Kidney epithelial cell (primary cell): ENCODE data around the gene PDILT. TPM values are rescaled to one million over a fixed set of nuclear protein-coding genes. Genes with fewer than 3 reads are reported as not detected.

ENCODE experiments used
- DNase-seq: peaks from one replicate; pipeline ENCODE4 v3.0.0-alpha.2; 2010; ENCODE audit warnings: low read depth
- H3K27me3 ChIP-seq: 2 replicates; pipeline ENCODE4 v1.6.0; 2011; ENCODE audit warnings: low read length; ENCODE audit not compliant: control insufficient read depth, insufficient read depth
- H3K36me3 ChIP-seq: 2 replicates; pipeline ENCODE4 v1.5.1; 2011; ENCODE audit warnings: low read length; ENCODE audit not compliant: control insufficient read depth, insufficient read depth
- H3K4me3 ChIP-seq: 2 replicates; pipeline ENCODE4 v1.5.1; 2011; ENCODE audit warnings: low read depth, mild to moderate bottlenecking, control low read depth, low read length
- total RNA-seq: library from RNA; depleted of rRNA; stranded (reverse); fragments of >200 nt; gene quantifications from 2 replicates; pipeline ENCODE4 v1.2.3, GENCODE V29; 2015
- TF ChIP-seq, protein P1 (sequence below): IDR thresholded peaks from 2 replicates; pipeline ENCODE4 v1.5.1; 2011; ENCODE audit warnings: mild to moderate bottlenecking, moderate library complexity, low read length, control low read depth, inconsistent platforms; ENCODE audit not compliant: insufficient read depth, poor library complexity, severe bottlenecking

Gene PDILT
- total RNA-seq, 1 donor from 2014 or later: not detected

DNA sequence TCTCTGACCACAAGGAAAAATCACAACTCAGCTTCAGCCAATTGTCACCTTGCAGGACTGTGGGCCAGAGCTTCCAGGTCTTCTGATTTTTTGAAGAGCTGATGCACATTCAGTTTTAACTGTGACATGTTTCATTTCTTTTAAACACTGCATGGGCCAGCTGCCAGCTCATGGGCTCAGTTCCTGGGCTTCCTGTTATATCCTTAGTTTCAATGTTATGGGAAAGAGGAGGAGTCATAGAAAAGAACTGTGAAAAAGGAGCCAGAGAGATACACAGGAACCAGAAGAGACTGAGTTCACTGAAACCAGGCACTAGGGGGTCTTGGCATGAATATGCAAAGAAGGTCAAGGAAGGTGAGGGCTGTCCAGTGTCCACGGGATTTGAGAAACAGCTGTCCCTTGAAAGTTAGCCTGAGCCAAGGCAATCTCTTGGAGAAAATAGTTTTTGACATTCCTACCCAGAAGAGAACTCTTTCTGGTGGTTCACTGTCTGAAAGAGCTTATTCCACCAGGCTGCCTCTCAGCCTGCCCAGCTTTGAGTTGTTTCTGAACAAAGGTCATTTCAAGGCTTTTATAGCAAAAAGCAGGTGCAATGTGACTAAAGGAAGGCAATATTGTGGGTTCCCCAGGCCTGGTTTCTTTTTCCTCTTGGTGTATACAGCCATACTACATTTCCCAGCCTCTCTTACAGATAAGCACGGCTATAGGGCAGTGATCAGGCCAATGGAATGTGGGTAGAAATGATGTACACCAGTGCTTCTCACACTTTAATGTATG, 10.5 kb downstream of the PDILT start:
- TF ChIP-seq, protein P1, sequence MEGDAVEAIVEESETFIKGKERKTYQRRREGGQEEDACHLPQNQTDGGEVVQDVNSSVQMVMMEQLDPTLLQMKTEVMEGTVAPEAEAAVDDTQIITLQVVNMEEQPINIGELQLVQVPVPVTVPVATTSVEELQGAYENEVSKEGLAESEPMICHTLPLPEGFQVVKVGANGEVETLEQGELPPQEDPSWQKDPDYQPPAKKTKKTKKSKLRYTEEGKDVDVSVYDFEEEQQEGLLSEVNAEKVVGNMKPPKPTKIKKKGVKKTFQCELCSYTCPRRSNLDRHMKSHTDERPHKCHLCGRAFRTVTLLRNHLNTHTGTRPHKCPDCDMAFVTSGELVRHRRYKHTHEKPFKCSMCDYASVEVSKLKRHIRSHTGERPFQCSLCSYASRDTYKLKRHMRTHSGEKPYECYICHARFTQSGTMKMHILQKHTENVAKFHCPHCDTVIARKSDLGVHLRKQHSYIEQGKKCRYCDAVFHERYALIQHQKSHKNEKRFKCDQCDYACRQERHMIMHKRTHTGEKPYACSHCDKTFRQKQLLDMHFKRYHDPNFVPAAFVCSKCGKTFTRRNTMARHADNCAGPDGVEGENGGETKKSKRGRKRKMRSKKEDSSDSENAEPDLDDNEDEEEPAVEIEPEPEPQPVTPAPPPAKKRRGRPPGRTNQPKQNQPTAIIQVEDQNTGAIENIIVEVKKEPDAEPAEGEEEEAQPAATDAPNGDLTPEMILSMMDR: no peak

GRCh38 chr16:20391045-20391444, 13.5 kb downstream of the PDILT start:
- Histone ChIP-seq H3K36me3 (no peaks in the 10 kb centered on the region), H3K4me3 (no peak overlapping the region), H3K27me3 (peaks cover 3% of the 10 kb centered on the region)
- TF ChIP-seq, protein P1: no peak
- no peak for DNase-seq

More for the DNA sequence above, 10.5 kb downstream of the PDILT start:
- H3K36me3 ChIP-seq: no peaks in the 10 kb centered on the region
- H3K4me3 ChIP-seq: no peak overlapping the region
- H3K27me3 ChIP-seq: no peaks in the 10 kb centered on the region
- DNase-seq: no peak

- no peak for DNase-seq
- Histone ChIP-seq H3K27me3 (peaks cover 3% of the 10 kb centered on the region), H3K36me3 (no peaks in the 10 kb centered on the region), H3K4me3 (no peak overlapping the region)
- TF ChIP-seq, protein P1: no peak
Measured at GRCh38 chr16:20388854-20389253, 15.7 kb downstream of the PDILT start.

DNA sequence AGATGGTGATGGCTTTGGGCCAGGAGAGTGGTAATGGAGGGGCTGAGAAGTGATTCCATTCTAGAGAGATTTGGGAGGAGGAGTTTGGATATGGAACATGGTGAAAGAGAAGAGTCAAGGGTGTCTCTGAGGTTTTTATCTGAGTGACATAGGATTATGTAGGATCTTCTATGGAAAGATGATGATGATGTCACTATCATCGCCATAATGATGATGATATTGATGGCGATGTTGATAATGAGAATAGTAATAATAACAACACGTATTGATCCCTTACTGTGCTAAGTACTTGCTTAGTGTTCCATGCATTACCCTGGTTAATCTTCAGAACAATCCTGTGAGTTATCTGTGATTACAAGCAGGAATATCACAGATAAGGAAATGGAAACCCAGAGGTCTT, 16.6 kb downstream of the PDILT start:
- TF ChIP-seq, protein P1: no peak
- no peak overlapping the region for H3K4me3 ChIP-seq
- peaks cover 3% of the 10 kb centered on the region for H3K27me3 ChIP-seq
- DNase-seq: no peak
- no peaks in the 10 kb centered on the region for H3K36me3 ChIP-seq

DNA sequence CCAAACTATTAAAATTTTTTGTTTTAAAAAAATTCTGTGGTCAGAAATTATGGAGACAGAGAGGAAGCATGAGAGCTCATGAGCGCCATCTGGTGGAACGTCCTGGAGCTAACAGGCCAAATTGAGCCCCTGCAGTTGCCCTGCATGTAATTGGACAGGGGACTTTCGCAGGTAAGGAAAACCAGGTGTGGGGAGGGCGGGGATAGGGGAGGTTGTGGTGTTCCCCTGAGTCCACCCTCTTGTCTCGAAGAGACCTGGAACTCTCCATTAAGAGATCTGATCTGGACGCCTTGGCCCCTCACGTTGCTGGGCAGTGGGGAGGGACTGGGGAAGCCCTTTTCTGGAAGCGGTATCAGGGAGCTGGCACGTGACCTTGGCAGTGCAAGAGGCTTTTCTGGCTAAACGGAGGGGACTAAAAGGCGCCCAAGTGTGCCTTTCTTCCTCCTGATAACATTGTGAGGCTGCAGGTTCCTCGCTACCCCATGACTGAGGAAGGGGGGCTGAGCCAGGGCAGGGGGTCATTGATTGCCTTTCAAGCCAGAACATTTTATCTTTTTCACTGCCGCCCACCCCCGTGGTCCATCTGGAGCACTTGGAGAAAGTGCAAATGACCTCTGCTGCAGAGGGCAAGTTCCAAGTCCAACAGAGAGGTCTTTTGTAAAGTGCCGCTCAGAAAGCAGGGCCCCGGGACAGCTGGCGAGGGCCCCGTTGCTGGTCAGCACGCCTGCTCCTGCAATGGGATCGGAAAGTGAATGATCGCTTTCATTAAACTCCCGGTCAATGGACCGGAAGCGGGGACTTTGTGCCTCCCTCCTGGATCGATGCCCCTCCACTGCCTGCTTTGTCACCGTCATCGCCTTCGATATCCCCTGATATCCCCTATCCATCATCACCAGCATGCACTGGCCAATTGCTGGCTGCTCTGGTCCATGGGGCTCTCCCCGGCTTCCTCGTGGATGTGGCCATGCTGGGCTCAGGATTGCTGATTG, 18.4 kb downstream of the PDILT start:
- TF ChIP-seq, protein P1: peak; percentile 92
- no peak for DNase-seq
- peaks cover 3% of the 10 kb centered on the region for H3K27me3 ChIP-seq
- H3K4me3 ChIP-seq: no peak overlapping the region
- H3K36me3 ChIP-seq: no peaks in the 10 kb centered on the region
